ENCODE results near the gene THTPA.
"Not testable (repeated sequence)": the region's sequence is repeated elsewhere in the genome, so short reads cannot be mapped to it uniquely, and the experiment has no call there.

THTPA gene

DNA sequence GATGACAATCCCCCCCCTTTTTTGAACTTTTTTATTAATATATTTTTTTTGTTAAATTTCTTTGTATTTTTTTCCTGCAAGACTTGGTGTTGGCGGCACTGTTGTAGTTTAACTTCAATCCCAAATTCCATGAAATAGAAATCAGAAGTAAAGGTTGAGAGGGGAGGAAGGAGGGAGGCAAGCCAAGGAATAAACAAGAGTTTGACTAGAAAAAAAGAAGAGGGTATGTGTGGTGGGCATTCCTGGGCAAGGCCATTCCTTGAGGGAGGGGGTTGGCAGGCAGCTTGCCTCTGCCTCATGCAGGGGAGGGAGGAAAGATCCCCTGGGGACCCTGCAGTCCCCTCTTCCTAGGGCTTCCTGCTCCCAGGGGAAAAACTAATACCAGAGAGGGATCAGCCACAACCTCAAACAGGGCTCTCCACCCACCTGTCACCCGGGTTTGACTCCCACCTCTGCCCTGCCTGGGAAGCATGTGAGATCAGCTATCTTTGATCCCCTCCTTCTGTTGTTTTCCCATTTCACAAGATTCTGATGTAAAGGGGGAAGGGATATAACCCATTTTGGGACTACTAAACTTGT is 12.0 kb downstream of the THTPA start:
- DNase-seq, result no peak

DNA sequence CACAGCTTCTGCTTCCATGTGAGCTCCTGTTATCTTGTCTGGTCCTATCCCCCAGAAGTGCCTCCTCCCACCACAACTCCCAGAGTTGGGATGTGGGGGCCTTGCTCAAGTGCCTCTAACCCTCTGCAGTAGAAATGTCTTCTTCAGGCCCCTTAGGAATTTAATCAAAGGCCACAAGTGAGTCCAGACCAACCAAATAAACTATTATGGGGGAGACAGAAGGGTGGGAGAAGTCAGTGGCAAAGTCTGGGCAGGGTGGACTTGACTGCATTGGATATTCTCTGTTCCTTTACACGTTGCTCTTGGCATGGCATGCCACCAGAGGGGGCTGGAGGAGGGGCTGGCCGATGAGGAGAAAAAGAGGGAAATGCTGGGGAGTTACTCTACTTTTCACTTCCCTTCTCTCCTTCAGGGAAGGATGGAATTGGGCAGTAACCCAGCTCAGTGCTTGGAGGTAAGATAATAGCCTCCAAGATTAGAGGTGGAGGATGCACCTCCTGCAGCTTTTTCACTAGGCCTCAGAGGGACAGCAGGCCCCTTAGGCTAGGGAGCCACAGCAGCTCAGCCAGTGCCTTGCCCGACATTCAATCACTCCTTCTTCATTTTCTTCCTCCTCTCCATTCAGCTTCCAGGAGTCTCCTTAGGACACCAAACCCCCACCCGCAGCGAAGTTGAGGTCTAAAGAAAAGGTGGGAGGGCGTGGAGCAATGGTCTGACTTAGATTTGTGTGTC is 12.7 kb downstream of the THTPA start:
- no peak for DNase-seq

DNA sequence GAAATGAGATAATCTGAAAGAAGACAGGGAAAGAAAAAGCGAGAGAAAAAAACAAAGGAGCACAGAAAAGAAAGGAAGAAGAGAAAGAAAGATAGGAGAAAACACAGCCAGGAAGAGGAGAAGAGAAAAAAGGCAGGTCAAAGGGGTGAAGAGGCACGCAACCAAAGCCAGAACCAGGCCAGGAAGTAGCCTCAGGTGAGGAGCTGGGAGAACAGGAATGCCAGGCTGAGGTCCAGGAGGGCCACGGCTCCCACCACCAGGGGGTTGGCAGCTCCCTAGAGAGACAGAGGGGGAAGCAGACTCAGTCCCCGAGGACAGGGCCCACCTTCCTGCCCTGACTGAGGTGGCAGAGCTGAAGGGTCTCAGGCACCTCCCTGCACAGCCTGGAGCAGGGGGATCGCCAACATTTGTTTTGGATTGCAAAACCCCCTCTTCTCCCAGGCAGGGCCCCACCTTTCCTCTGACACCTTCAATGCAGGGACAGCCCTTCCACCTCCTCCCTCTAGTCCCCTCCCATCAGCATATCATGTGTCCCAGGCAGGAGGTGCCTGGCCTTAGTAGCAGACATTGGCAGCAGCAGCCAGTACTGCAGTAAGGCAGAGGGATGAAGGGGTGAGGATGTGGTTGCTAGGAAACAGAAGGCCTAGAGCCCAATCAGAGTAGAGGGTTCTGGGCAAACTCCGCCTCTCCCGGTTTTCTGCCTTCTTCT is 13.5 kb downstream of the THTPA start:
- no peak for DNase-seq

DNA sequence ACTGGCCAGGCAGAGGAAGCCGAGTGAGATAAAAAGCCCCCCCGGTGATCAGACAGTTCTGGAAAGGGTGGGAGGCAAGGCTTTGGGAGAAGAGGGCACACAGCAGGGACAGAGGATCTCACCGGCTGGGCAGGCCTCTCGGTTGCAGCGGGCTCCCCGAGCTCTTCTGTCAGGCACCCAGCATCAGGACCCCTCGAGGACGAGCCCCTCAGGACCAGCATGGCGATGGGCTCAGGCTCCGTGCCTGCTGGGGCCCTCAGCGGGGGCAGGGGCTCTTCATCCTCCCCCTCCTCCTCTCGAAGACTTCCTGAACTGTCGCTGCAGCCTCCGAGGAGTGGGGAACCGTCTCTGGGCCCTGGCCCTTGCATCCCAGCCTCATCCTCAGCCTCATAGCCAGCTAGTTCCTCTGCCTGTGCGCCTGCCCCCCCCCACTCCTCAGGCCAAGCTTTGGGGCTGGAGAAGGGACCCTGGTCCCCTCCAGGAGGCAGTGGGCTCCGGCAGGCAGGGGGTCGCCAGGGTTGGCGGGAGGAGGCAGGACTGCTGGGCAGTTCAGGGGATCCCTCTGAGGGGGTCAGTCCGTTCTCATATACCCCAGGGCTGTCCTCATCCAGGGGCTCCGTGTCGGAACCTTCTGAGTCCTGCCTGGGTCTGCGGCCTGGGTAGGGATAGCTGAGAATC is 14.9 kb downstream of the THTPA start:
- no peak for DNase-seq

DNA sequence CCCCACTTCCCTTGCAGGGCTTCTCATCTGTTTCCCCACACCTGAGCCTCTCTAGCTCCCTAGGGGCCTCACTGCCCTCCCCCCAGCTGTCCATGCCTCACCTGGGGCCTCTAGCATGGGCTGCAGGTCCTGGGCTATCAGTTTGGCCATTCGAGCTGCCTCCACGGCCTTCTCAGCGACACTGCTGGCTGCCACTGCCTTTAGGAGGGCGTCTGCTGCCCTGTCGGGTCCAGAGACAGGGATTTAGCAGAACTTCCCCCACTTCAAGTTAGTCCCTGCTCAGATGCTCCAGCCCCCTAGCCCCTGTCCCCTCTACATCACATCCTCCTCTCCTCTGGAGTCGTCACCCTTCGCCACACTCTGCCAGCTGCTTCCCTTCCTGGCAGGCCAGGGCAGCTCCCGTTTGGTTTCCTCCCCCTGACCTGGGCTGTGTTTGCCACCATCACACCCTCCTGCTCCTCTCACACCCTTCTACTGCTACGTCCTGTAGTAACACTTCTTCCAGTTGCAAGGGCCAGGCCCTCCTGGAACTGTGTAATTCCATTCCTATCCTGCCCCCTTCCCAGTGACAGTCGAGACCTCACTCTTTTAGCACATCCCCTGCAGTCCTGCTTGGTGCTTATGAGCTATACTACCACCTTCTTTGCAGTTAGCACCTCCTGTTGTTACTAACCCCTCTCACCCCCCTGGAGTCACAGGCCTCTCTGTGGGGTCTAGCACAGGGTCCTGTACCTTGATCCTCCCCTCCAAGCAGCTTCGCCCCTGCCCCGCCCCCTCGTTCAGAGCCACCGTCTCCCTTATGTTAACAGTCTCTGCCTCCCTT is 15.8 kb downstream of the THTPA start:
- DNase-seq, result no peak

DNA sequence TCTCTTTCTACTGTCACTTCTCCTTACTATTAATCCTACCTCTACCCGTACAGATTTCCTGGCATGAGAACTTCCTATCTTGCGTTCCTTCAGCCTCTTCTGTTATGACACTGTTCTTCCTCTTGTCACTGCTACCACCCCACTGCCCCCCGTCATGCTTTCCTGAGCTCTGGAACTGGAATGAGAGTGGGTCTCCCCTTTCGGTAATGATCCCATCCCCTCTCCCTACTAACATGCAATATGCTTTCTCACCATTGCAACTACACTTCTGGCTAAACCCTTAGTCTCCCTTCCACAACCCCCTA is 16.4 kb downstream of the THTPA start:
- no peak for DNase-seq

DNA sequence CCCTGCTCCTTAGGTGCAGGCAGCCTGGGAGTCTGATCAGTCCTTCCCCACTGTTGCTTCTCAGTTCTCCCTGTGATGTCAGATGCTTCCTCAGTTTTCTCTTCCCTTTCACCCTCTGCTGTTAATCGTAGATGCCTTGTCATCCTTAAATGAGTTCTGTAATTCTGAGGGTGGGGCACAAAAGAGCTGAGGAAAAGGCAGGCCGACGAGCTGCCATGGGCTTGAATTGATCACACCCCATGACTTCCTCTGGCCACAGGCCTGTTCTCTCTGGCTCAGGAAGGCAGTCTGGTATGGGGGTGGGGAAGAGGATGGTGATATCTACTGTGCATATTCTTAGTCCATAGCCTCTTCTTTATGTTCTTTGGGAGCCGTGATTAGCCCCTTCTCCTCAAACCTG is 16.8 kb downstream of the THTPA start:
- no peak for DNase-seq

DNA sequence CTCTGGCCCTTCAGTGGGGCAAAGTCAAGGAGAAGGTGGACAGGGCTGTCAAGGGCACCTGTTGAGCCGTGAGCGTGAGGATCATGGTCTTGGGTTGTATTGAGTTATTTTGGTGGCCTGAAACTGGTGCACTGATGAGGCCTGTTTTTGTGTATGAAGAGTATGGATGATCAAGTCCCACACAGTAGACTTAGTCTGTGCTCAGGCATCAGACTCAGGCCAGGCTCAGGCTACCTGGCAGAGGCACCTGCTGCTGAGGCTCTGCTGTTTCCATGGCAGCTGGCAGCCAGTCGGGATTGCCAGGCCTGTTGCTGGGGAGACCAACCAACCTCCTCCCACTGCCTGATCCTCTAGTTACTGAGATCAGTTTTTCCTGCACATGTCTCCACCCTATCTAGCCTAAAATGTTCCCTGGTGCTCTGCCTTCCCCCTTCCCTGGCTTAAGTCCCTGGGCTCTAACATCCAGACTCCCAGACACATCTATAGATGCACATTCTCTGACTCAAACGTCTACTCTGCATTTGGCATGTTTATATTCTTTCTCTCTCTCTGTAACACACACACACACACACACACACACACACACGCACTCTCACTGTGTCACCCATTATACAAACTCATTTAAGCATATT is 17.4 kb downstream of the THTPA start:
- DNase-seq, result no peak

DNA sequence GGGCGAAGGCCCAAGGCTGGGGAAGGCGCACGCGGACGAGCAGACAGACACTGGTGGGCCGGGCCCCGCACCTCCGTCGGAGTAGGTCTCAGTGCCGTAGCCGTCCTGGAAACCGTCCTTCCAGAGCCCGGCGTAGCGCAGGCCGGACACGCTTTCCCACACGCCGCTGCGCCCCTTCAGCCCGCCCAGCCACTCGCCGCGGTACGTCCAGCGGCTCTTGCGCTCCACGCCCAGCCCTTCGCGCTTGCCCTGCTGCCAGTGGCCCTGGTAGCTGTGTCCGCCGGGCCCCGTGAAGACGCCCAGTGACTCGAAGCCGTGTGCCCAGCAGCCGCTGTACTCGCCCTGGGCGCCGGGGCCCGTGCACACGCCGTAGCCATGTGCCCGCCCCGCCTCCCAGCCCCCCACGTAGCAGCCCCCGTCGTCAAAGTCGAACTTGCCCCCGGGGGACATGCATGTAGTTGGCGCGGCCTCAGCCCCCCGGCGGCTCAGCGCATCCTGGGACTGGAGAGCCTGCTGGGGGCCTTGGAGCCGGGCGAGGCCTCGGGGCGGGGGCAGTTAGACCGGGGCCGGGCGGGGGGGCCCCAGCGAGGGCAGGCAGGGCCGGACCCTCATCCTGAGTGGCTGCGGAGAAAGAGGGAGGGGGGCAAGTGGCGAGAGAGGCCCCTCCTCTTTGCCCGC is 21.1 kb downstream of the THTPA start:
- DNase-seq, result no peak

DNA sequence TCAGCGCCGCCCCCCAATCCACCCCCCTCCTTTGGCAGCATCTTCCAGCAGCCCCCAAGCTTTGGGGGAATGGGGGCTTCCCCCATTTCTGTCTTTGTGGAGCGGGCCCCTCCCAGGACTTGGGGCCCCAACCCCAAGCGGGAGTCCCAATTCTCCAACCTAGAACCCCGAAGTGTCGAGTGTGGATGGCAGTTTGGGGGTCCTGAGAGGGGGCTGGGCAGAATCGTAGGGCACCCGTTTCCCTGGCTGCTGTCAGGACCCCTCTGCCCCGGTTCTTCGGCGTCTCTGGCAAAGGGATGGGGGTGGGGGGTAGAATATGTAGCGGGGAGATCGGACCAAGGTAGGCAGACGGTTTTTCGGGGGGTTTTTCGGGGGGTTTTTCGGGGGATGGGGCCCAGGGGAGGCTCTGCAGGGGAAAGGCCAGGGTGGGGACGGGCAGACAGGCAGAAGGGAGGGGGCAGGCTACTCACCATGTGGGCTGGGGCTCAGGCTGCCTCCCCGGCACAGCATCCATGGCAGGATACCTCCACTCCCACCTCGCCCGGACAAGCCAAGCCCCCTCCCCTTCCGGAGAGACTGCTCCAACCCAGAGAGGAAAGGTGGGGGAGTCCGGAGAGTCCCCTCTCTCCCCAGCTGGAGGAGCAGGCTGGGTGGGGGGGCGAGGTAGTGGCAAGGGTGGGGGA is 21.8 kb downstream of the THTPA start:
- no peak for DNase-seq

DNA sequence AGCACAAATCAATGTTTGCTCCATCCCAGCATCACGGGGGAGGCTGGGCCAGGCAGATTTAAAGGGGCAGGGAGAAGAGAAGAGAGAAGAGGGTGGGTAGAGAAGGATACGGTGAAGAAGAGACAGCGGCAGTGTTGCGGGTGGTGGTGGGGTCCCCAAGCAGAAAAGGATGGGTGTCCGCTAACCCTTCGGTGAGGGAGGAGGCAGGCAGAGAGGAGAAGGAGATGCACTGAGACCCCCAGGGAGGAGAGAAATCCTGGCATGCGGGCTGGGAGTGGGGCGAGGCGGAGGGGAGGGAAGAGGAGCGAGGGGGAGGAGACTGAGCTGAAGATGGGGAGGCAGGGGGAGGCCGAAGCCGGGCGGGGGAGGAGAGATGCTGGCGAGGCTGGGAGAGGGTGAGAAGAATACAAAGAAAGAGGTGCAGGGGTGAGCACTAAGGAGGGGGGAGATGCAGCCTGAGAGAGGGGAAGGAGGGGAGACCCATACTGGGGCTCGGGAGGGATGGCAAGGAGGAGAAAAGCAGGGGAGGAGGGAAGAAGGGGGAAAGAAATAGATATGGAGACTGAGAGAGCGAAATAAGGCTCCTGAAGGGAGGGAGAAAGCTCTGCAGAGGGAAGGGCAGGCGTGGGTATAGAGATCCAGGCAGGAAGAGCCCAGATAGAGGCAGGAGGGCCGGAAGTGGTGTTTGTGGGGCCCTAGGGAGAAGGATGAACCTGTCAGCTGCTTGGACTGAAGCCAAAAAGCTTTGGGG is 22.7 kb downstream of the THTPA start, which contains the start of gene JPH4:
TSS of gene JPH4 (minus strand) at position 231 of the 751 bp plus-strand sequence. CDS start 1,337 bp downstream, outside the sequence.
- DNase-seq, result no peak

DNA sequence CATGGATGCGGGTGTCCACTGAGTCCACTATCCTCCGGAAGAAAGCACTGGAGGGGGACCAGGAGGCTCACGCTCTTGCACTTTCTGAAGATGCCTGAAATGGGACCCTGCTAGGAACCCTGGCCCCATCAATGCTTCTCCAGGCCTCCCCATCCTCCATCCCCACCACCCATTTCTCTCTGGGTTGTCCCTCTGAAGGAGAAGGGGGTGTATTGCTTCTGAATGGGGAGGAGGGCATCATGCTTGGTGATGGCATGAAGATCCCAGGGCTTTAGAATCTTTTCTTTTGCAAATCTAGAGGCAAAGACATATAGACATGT is 23.2 kb downstream of the THTPA start:
- DNase-seq, result no peak

DNA sequence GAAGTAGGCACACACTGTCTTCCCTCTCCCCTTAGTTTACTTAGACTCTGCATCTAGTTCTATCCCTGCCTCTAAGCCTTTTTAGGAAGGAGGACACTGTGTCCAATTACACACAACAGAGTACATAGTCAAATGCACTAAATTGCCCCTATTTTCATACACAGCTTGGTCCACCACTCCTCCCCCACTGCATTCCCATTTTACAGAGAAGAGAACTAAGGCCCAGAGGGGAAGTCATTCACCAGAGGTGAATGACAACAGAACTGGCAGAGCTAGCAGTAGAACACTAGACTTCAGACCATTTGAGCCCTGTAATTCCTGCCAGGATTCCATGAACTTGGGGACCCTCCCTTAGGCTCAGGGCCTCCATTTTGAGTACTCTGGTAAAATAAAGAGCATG is 23.7 kb downstream of the THTPA start:
- DNase-seq, result no peak

DNA sequence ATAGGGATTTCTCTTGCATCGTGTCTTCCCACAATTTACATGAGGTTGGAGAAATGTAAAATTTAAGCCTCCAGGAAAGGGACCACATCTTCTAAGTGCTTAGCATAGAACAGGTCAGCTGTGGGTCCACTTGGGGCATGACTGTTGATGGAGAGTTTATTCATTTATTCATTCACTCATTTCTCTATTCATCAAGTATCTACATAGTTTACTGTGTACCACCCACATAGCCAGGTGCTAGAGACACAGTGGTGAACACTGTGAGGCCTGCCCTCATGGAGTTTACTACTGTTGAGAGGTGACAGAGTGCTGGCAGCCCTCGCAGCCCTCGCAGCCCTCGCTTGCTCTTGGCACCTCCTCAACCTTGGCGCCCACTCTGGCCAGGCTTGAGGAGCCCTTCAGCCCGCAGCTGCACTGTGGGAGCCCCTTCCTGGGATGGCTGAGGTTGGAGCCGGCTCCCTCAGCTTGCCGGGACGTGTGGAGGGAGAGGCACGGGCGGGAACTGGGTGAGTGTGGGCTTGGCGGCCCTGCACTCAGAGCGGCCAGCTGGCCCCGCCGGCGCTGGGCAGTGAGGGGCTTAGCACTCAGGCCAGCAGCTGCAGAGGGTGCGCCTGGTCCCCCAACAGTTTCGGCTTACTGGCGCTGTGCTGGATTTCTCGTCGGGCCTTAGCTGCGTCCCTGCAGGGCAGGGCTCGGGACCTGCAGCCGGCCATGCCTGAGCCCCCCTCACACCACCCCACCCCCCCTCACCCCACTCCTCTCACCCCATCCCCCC is 24.3 kb downstream of the THTPA start:
- no peak for DNase-seq

DNA sequence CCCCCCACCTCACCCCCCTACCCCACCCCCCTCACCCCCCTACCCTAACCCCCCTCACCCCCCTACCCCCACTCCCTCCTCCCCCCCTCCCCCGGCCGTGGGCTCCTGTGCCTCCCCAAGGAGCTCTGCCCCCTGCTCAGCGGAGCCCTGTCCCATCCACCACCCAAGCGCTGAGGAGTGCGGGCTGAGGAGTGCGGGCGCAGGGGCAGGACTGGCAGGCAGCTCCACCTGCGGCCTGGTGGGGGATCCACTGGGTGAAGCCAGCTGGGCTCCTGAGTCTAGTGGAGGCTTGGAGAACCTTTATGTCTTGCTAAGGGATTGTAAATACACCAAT is 24.8 kb downstream of the THTPA start:
- no peak for DNase-seq

DNA sequence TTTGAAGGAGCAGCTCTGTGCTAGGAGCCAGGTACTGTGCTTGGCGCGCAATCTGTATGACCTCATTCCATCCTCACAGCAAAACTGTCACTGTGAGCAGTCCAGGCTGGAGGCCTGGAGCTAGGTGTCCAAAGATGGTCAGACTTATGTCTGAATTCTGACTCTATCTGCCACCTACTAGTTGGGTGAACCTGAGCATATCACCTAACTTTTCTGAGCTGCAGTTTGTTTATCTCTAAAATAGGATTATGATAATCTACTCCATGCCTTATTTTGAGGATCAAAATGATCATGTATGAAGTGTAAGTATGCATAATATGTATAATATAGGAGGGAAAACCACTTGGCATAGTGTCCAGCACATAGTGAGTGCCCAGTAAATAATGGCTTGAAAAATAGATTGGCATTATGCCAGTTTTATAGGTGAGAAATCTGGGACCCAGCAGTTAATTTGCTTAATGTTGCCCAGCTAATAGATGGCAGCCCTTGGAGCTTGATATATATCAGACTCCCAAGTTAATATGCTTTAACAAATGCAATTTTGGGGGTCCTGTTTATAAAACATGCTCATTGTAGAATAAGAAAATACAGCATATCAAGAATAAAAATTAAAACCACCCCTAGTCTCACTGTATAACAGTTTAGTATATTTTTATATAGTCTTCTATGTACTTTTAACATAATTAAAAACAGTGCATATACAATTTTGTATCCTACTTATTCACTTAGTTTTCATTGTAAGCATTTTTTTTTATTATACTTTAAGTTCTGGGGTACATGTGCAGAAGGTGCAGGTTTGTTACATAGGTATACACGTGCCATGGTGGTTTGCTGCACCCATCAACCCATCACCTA is 27.1 kb downstream of the THTPA start:
- no peak for DNase-seq

DNA sequence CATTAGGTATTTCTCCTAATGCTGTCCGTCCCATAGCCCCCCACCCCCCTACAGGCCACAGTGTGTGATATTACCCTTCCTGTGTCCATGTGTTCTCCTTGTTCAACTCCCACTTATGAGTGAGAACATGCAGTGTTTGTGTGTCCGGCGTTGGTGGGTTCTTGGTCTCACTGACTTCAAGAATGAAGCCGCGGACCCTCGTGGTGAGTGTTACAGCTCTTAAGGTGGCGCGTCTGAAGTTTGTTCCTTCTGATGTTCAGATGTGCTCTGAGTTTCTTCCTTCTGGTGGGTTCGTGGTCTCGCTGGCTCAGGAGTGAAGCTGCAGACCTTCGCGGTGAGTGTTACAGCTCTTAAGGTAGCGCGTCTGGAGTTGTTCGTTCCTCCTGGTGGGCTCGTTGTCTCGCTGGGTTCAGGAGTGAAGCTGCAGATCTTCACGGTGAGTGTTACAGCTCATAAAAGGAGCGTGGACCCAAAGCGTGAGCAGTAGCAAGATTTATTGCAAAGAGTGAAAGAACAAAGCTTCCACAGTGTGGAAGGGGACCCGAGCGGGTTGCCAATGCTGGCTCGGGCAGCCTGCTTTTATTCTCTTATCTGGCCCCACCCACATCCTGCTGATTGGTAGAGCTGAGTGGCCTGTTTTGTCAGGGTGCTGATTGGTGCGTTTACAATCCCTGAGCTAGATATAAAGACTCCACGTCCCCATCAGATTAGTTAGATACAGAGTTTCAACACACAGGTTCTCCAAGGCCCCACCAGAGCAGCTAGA is 27.9 kb downstream of the THTPA start:
- DNase-seq, result not testable (repeated sequence)

Measured in fibroblast of skin of back (primary cell).